ENCODE results near the gene BRWD1.

Gene BRWD1

DNA sequence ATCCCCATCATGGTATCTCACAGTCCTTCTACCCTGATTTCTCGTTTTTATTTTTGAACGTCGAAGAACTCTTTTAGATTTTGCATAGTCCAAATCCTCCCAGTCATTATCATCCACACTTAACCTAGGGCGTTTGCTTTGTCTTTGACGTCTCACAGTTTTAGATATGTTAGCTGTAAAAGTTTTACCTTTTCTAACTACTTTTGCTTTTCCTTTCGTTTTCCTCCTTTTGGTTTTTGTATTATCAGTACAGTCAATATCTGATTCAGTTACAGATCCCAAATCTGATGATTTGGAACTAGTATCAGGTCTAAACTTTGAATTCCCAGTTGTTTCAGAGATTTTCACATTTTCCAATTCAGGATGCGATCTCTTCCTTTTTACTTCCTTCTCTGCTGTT is 117.1 kb downstream of the BRWD1 start:
- Histone ChIP-seq H4K20me1 (ENCODE audit: insufficient read depth, low read length) (no peaks in the 10 kb centered on the region), H2AFZ (ENCODE audit: low read depth, low read length) (no peak overlapping the region), H3K27ac (ENCODE audit: low read length) (no peak overlapping the region), H3K9ac (ENCODE audit: low read depth, low read length) (no peak overlapping the region), H3K4me1 (ENCODE audit: insufficient read depth, low read length) (no peaks in the 10 kb centered on the region), H3K79me2 (ENCODE audit: insufficient read depth, low read length) (no peaks in the 10 kb centered on the region), H3K9me3 (ENCODE audit: insufficient read depth, low read length, severe bottlenecking) (no peaks in the 10 kb centered on the region), H3K27me3 (ENCODE audit: insufficient read depth, low read length, poor library complexity) (no peaks in the 10 kb centered on the region), H3K4me2 (ENCODE audit: insufficient read depth, low read length) (no peak overlapping the region), H3K36me3 (ENCODE audit: insufficient read depth, low read length) (peaks cover 79% of the 10 kb centered on the region), H3K4me3 (ENCODE audit: low read depth in 1 of 2, low read length in 2 of 2) (no peak overlapping the region)
- no peak for TF ChIP-seq EZH2 (IDR thresholded peaks at IDR 0.05; ENCODE audit: borderline replicate concordance, low read depth, low read length, severe bottlenecking)
- TF ChIP-seq, protein P1, sequence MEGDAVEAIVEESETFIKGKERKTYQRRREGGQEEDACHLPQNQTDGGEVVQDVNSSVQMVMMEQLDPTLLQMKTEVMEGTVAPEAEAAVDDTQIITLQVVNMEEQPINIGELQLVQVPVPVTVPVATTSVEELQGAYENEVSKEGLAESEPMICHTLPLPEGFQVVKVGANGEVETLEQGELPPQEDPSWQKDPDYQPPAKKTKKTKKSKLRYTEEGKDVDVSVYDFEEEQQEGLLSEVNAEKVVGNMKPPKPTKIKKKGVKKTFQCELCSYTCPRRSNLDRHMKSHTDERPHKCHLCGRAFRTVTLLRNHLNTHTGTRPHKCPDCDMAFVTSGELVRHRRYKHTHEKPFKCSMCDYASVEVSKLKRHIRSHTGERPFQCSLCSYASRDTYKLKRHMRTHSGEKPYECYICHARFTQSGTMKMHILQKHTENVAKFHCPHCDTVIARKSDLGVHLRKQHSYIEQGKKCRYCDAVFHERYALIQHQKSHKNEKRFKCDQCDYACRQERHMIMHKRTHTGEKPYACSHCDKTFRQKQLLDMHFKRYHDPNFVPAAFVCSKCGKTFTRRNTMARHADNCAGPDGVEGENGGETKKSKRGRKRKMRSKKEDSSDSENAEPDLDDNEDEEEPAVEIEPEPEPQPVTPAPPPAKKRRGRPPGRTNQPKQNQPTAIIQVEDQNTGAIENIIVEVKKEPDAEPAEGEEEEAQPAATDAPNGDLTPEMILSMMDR (IDR thresholded peaks at IDR 0.05; ENCODE audit: borderline replicate concordance, extremely low read depth, low read length, poor library complexity, severe bottlenecking), result no peak
- no peak for DNase-seq
- ATAC-seq (ENCODE audit: insufficient read depth, low read depth), result no peak

DNA sequence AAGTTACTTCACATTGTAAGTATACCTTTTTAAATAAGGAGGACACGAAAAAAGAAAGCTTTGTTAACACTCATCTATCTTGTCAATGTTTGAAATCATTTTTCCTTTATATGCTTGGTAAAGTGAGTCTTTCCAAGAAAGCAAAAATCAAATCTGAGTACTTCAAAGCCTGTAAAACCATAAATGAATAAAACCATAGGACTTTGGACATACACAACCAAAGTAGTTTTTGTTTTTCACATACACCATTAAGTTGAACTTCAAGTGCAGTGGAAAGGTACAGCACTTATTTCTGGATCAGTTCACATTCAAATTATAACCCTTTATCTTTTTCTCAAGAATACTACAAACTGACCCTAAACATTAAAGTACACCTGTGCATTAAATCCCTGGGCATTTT is 120.1 kb downstream of the BRWD1 start:
- TF ChIP-seq EZH2 (IDR thresholded peaks at IDR 0.05; ENCODE audit: borderline replicate concordance, low read depth, low read length, severe bottlenecking), result no peak
- TF ChIP-seq, protein P1 (IDR thresholded peaks at IDR 0.05; ENCODE audit: borderline replicate concordance, extremely low read depth, low read length, poor library complexity, severe bottlenecking), result no peak
- DNase-seq (no peak), ATAC-seq (ENCODE audit: insufficient read depth, low read depth) (no peak)
- Histone ChIP-seq H3K27me3 (ENCODE audit: insufficient read depth, low read length, poor library complexity) (no peaks in the 10 kb centered on the region), H3K36me3 (ENCODE audit: insufficient read depth, low read length) (peaks cover 50% of the 10 kb centered on the region), H3K9me3 (ENCODE audit: insufficient read depth, low read length, severe bottlenecking) (no peaks in the 10 kb centered on the region), H4K20me1 (ENCODE audit: insufficient read depth, low read length) (no peaks in the 10 kb centered on the region), H3K4me3 (ENCODE audit: low read depth in 1 of 2, low read length in 2 of 2) (no peak overlapping the region), H3K4me2 (ENCODE audit: insufficient read depth, low read length) (no peak overlapping the region), H2AFZ (ENCODE audit: low read depth, low read length) (no peak overlapping the region), H3K79me2 (ENCODE audit: insufficient read depth, low read length) (no peaks in the 10 kb centered on the region), H3K9ac (ENCODE audit: low read depth, low read length) (no peak overlapping the region), H3K4me1 (ENCODE audit: insufficient read depth, low read length) (no peaks in the 10 kb centered on the region), H3K27ac (ENCODE audit: low read length) (no peak overlapping the region)

DNA sequence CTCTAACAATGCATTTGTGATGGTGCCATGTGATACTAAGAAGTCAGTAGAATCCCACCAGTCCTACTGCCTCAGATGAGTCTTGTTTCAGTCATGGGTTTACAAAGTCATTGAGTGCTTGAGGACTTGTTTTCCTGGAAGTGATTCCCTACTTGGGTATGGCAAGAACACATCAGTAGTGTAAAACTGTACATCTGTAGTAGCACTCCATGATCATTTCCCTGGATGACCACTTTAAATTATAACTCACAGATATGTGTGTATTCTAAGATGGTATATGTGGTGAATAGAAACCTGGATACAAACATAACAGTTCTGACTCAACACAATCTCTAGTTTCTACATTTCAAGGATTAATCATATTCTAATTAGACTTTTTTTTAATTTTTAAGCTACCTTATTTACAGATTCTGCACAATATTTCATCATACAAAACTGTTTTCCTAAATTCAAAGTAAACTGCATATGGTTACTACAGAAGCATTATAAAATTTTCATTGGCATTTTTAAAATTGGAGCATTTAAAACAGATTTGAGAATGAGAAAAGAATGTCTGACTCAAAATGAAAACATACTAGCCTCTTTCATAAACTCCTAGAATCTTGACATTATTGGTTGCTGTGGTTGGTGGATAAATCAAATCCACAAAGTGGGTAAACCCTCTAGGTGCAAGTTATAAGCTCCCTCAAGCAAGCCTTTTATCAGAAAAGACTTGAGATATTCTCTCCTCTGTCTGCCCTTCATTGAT is 123.4 kb downstream of the BRWD1 start:
- H3K4me1 ChIP-seq (ENCODE audit: insufficient read depth, low read length), result peaks cover under 1% of the 10 kb centered on the region; the same call in 1 of the 2 replicates

More for the DNA sequence above, 123.4 kb downstream of the BRWD1 start:
- Histone ChIP-seq H4K20me1 (ENCODE audit: insufficient read depth, low read length) (no peaks in the 10 kb centered on the region), H3K4me2 (ENCODE audit: insufficient read depth, low read length) (no peak overlapping the region), H3K36me3 (ENCODE audit: insufficient read depth, low read length) (peaks cover 17% of the 10 kb centered on the region; the same call in 1 of the 2 replicates), H3K9me3 (ENCODE audit: insufficient read depth, low read length, severe bottlenecking) (no peaks in the 10 kb centered on the region), H3K4me3 (ENCODE audit: low read depth in 1 of 2, low read length in 2 of 2) (no peak overlapping the region), H2AFZ (ENCODE audit: low read depth, low read length) (no peak overlapping the region), H3K9ac (ENCODE audit: low read depth, low read length) (no peak overlapping the region), H3K27ac (ENCODE audit: low read length) (no peak overlapping the region), H3K27me3 (ENCODE audit: insufficient read depth, low read length, poor library complexity) (no peaks in the 10 kb centered on the region), H3K79me2 (ENCODE audit: insufficient read depth, low read length) (no peaks in the 10 kb centered on the region)
- ATAC-seq (ENCODE audit: insufficient read depth, low read depth), result no peak
- no peak for TF ChIP-seq EZH2 (IDR thresholded peaks at IDR 0.05; ENCODE audit: borderline replicate concordance, low read depth, low read length, severe bottlenecking)
- TF ChIP-seq, protein P1 (IDR thresholded peaks at IDR 0.05; ENCODE audit: borderline replicate concordance, extremely low read depth, low read length, poor library complexity, severe bottlenecking), result no peak
- no peak for DNase-seq
